SU-DHL-6 (cell line): ENCODE results near the gene ADH1B.

ENCODE experiments used
- EZH2phosphoT487 ChIP-seq: fragments of 200-600 bp; sonication (generic), shearing (Covaris generic); conservative IDR thresholded peaks from 2 replicates; pipeline ENCODE4 v1.6.1; 2018; ENCODE audit warnings: mild to moderate bottlenecking, antibody characterized with exemption, low read length, moderate library complexity, mixed read lengths
- TF ChIP-seq, protein P1 (sequence below): fragments of 200-600 bp; sonication (generic); IDR thresholded peaks from one replicate; pipeline ENCODE4 v1.5.1; 2017; ENCODE audit warnings: antibody characterized with exemption, mild to moderate bottlenecking, low read length, moderate library complexity; ENCODE audit not compliant: insufficient read depth, poor library complexity, severe bottlenecking

DNA sequence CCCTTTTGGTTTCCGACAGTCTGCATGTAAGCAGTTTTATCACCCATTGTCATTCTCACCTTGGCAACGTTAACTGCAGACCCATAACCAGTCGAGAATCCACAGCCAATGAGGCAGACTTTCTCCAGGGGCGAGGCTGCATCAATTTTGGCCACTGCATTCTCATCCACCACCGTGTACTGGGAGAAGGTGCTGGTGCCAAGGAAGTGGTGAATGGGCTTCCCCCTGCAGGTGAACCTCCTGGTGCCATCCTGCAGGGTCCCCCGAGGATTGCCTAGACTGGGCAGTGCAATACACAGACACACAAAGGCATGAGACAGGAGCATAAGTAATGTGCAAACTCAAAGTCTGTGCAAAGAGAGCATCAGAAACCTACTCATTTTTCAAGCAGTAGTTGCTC is 5.4 kb downstream of the ADH1B start:
- TF ChIP-seq, protein P1, sequence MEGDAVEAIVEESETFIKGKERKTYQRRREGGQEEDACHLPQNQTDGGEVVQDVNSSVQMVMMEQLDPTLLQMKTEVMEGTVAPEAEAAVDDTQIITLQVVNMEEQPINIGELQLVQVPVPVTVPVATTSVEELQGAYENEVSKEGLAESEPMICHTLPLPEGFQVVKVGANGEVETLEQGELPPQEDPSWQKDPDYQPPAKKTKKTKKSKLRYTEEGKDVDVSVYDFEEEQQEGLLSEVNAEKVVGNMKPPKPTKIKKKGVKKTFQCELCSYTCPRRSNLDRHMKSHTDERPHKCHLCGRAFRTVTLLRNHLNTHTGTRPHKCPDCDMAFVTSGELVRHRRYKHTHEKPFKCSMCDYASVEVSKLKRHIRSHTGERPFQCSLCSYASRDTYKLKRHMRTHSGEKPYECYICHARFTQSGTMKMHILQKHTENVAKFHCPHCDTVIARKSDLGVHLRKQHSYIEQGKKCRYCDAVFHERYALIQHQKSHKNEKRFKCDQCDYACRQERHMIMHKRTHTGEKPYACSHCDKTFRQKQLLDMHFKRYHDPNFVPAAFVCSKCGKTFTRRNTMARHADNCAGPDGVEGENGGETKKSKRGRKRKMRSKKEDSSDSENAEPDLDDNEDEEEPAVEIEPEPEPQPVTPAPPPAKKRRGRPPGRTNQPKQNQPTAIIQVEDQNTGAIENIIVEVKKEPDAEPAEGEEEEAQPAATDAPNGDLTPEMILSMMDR = no peak
- no peak for TF ChIP-seq EZH2phosphoT487
